WTC11 (cell line): ENCODE measurements around the gene RAMP1.

ENCODE experiments used
- ESRRA ChIP-seq: sonication (generic); formaldehyde crosslinking; IDR thresholded peaks from 2 replicates; pipeline ENCODE4 v1.8.1; 2022; ENCODE audit warnings: mild to moderate bottlenecking, missing genetic modification reagents, borderline replicate concordance
- JUN ChIP-seq: sonication (generic); formaldehyde crosslinking; IDR thresholded peaks from 2 replicates; pipeline ENCODE4 v1.8.0; 2023; ENCODE audit warnings: mild to moderate bottlenecking, missing genetic modification reagents
- NFE2L1 ChIP-seq: sonication (generic); formaldehyde crosslinking; IDR thresholded peaks from 2 replicates; pipeline ENCODE4 v1.8.1; 2023; ENCODE audit warnings: missing genetic modification reagents
- TF ChIP-seq, protein P1 (sequence below): sonication (generic); formaldehyde crosslinking; IDR thresholded peaks from 2 replicates; pipeline ENCODE4 v1.8.0; 2022; ENCODE audit warnings: mild to moderate bottlenecking, missing genetic modification reagents
- TF ChIP-seq, protein P2 (sequence below): sonication (generic); formaldehyde crosslinking; IDR thresholded peaks from 2 replicates; pipeline ENCODE4 v1.8.1; 2023; ENCODE audit warnings: mild to moderate bottlenecking, missing genetic modification reagents, borderline replicate concordance
- TF ChIP-seq, protein P3 (sequence below): fragments of 200-600 bp; IDR thresholded peaks from 2 replicates; pipeline ENCODE4 v1.8.0; 2022; ENCODE audit warnings: antibody characterized with exemption

DNA sequence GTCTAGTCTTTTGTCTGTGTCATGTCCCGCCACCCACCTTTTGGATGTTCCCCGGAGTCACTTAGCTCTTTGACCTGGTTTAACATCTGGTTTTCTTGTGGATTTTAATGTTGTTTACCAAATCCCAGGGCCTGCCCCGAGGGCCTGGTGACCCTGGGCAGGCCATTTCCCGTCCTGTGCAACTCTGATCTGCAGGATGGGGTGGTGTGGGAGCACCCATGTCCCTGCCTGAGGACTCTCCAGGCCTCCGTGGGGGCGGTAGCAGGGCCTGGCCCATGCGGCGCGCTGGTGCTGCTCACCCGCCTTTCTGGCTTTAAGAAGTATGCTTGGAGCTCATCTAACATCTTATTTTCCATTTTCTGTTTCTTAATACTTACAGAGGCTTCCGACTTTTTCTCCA lies 10.7 kb downstream of the RAMP1 start:
- TF ChIP-seq ESRRA (CRISPR knock-in tag) (no peak), NFE2L1 (CRISPR knock-in tag) (no peak), JUN (CRISPR knock-in tag) (no peak)
- TF ChIP-seq, protein P1, sequence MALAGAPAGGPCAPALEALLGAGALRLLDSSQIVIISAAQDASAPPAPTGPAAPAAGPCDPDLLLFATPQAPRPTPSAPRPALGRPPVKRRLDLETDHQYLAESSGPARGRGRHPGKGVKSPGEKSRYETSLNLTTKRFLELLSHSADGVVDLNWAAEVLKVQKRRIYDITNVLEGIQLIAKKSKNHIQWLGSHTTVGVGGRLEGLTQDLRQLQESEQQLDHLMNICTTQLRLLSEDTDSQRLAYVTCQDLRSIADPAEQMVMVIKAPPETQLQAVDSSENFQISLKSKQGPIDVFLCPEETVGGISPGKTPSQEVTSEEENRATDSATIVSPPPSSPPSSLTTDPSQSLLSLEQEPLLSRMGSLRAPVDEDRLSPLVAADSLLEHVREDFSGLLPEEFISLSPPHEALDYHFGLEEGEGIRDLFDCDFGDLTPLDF (CRISPR knock-in tag) = no peak
- TF ChIP-seq, protein P2, sequence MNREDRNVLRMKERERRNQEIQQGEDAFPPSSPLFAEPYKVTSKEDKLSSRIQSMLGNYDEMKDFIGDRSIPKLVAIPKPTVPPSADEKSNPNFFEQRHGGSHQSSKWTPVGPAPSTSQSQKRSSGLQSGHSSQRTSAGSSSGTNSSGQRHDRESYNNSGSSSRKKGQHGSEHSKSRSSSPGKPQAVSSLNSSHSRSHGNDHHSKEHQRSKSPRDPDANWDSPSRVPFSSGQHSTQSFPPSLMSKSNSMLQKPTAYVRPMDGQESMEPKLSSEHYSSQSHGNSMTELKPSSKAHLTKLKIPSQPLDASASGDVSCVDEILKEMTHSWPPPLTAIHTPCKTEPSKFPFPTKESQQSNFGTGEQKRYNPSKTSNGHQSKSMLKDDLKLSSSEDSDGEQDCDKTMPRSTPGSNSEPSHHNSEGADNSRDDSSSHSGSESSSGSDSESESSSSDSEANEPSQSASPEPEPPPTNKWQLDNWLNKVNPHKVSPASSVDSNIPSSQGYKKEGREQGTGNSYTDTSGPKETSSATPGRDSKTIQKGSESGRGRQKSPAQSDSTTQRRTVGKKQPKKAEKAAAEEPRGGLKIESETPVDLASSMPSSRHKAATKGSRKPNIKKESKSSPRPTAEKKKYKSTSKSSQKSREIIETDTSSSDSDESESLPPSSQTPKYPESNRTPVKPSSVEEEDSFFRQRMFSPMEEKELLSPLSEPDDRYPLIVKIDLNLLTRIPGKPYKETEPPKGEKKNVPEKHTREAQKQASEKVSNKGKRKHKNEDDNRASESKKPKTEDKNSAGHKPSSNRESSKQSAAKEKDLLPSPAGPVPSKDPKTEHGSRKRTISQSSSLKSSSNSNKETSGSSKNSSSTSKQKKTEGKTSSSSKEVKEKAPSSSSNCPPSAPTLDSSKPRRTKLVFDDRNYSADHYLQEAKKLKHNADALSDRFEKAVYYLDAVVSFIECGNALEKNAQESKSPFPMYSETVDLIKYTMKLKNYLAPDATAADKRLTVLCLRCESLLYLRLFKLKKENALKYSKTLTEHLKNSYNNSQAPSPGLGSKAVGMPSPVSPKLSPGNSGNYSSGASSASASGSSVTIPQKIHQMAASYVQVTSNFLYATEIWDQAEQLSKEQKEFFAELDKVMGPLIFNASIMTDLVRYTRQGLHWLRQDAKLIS (CRISPR knock-in tag) = no peak
- TF ChIP-seq, protein P3, sequence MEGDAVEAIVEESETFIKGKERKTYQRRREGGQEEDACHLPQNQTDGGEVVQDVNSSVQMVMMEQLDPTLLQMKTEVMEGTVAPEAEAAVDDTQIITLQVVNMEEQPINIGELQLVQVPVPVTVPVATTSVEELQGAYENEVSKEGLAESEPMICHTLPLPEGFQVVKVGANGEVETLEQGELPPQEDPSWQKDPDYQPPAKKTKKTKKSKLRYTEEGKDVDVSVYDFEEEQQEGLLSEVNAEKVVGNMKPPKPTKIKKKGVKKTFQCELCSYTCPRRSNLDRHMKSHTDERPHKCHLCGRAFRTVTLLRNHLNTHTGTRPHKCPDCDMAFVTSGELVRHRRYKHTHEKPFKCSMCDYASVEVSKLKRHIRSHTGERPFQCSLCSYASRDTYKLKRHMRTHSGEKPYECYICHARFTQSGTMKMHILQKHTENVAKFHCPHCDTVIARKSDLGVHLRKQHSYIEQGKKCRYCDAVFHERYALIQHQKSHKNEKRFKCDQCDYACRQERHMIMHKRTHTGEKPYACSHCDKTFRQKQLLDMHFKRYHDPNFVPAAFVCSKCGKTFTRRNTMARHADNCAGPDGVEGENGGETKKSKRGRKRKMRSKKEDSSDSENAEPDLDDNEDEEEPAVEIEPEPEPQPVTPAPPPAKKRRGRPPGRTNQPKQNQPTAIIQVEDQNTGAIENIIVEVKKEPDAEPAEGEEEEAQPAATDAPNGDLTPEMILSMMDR = no peak
